PFSK-1 (cell line): ENCODE results near the gene PSMA7.

Experiments used
- FOXP2 ChIP-seq: optimal IDR thresholded peaks from 2 replicates; pipeline ENCODE3; 2011; ENCODE audit warnings: borderline replicate concordance, control low read depth, inconsistent platforms; ENCODE audit not compliant: insufficient read depth; ENCODE audit errors: extremely low read length, extremely low read depth
- POLR2AphosphoS5 ChIP-seq: IDR thresholded peaks from 2 replicates; pipeline ENCODE4 v1.6.1; 2012; ENCODE audit warnings: low read depth, mild to moderate bottlenecking, control low read depth, low read length, moderate library complexity

DNA sequence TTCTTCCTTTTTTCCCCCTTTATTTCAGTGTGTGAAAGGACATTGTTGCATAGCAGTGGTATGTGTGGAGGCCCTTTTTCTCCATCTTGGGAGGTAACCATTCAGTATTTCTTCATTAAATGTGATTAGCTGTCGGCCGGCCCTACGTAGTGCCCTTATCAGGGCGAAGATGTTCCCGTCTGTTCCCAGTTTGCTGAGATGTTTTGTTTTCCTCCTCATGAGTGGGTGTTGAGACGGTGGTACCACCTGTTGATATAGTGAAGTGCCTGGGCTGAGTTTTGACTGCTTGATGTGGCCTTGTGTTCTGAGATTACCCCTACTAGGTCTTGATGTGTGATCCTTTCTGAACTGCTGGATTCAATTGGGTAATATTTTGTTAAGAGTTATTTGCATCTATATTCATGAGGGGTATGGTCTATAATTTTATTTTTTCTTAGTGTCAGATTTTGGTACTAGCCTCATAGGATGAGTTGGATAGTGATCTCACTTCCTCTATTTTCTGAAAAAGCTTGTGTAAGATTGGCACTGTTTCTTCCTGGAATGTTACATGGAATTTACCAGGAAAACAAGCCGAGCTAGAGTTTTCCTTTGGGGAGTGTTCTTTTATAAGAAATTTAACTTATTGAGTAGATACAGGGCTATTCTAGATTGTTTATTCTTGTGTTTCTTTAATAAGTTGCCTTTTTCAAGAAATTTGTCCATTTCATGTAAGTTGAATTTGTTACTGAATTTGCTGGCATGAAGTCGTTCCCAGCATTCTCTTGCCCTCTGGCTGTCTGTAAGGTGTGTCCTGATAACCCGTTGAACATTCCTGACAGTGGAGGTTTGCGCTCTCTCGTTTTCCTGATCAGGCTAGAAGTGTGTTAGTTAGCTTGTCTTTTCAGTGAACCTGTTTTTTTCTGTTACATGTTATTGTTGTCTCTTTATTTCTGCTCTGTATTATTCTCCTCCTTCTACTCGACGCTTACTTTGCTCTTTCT is 44.0 kb upstream of the PSMA7 start:
- TF ChIP-seq POLR2AphosphoS5: no peak
- no peak for TF ChIP-seq FOXP2
